PFSK-1 (cell line): ENCODE data around the gene WDR17.

ENCODE experiments used
- POLR2AphosphoS5 ChIP-seq: IDR thresholded peaks from 2 replicates; pipeline ENCODE4 v1.6.1; 2012; ENCODE audit warnings: low read depth, mild to moderate bottlenecking, control low read depth, low read length, moderate library complexity
- TAF1 ChIP-seq: IDR thresholded peaks from 2 replicates; pipeline ENCODE4 v1.6.1; 2012; ENCODE audit warnings: low read length, control low read depth, borderline replicate concordance; ENCODE audit not compliant: insufficient read depth

GRCh38 chr4:176030391-176030790 lies 35.2 kb upstream of the WDR17 start:
- TF ChIP-seq POLR2AphosphoS5, result no peak
- no peak for TF ChIP-seq TAF1
